GM12891 (cell line): ENCODE data around the gene DDX39A.

Source experiments
- POLR2A ChIP-seq: IDR thresholded peaks from 2 replicates; pipeline ENCODE4 v1.6.1; 2011; ENCODE audit warnings: low read depth, low read length, control low read depth
- POLR2AphosphoS5 ChIP-seq: IDR thresholded peaks from 2 replicates; pipeline ENCODE4 v1.6.1; 2011; ENCODE audit warnings: low read depth, low read length, control low read depth
- TAF1 ChIP-seq: IDR thresholded peaks from 2 replicates; pipeline ENCODE4 v1.6.1; 2011; ENCODE audit warnings: low read depth, low read length, control low read depth

- TF ChIP-seq POLR2A = no peak
- no peak for TF ChIP-seq POLR2AphosphoS5
- no peak for TF ChIP-seq TAF1
Observed at GRCh38 chr19:14449321-14449720, 30.2 kb upstream of the DDX39A start.
